Spleen (tissue), 11 donors: Measurements from ENCODE around the gene ESF1. TPM values are rescaled to one million over a fixed set of nuclear protein-coding genes. Genes with fewer than 3 reads are reported as not detected.

Experiments
- DNase-seq: peaks from one replicate; pipeline ENCODE4 v3.0.0-alpha.2; 2020
- H3K27ac ChIP-seq, 8 donors: fragments of 200-600 bp; sonication (generic) in 7 of 8; 1 replicate in 4 of 8; 2 replicates in 4 of 8; pipeline versions ENCODE4 v1.5.0 to v1.8.0; 2016 to 2021; ENCODE audit warnings: inconsistent platforms in 4 of 8, mild to moderate bottlenecking in 4 of 8, moderate library complexity in 1 of 8
- H3K27me3 ChIP-seq, 7 donors: fragments of 200-600 bp; sonication (generic) in 6 of 7; replicated peaks in 1 of 7; 1 replicate in 4 of 7; 2 replicates in 3 of 7; pipeline versions ENCODE4 v1.5.0 to v1.8.0; 2016 to 2021; ENCODE audit warnings: inconsistent platforms in 3 of 7, mild to moderate bottlenecking in 1 of 7
- H3K36me3 ChIP-seq, 6 donors: fragments of 200-600 bp; sonication (generic) in 5 of 6; 1 replicate in 4 of 6; 2 replicates in 2 of 6; pipeline versions ENCODE4 v1.5.0 to v1.8.0; 2016 to 2021; ENCODE audit warnings: inconsistent platforms in 2 of 6
- H3K4me1 ChIP-seq, 6 donors: fragments of 200-600 bp; sonication (generic) in 5 of 6; 1 replicate in 3 of 6; 2 replicates in 3 of 6; pipeline versions ENCODE4 v1.5.0 to v1.8.0; 2016 to 2021; ENCODE audit warnings: inconsistent platforms in 3 of 6
- H3K4me3 ChIP-seq, 8 donors: fragments of 200-600 bp; sonication (generic) in 7 of 8; 1 replicate in 4 of 8; 2 replicates in 4 of 8; pipeline versions ENCODE4 v1.5.0 to v1.8.0; 2016 to 2021; ENCODE audit warnings: inconsistent platforms in 4 of 8, mild to moderate bottlenecking in 4 of 8, moderate library complexity in 2 of 8
- H3K9me3 ChIP-seq, 8 donors: fragments of 200-600 bp; sonication (generic) in 7 of 8; 1 replicate in 4 of 8; 2 replicates in 4 of 8; pipeline versions ENCODE4 v1.5.0 to v1.8.0; 2016 to 2021; ENCODE audit warnings: inconsistent platforms in 4 of 8
- CTCF ChIP-seq, 11 experiments: fragments of 200-600 bp in 7 of 11; fragments of 450-650 bp in 4 of 11; sonication (generic) in 4 of 11; IDR thresholded peaks in 8 of 11; conservative IDR thresholded peaks in 3 of 11; 1 replicate in 7 of 11; 2 replicates in 4 of 11; pipeline versions ENCODE4 v1.4.0 to v1.8.0; 2016 to 2021; ENCODE audit warnings: antibody characterized with exemption in 11 of 11, inconsistent platforms in 4 of 11, mild to moderate bottlenecking in 1 of 11
- POLR2A ChIP-seq, 3 donors: fragments of 450-650 bp; IDR thresholded peaks; one replicate each; pipeline ENCODE4 v1.5.1; 2017; ENCODE audit warnings: antibody characterized with exemption in 3 of 3, mild to moderate bottlenecking in 1 of 3
- POLR2AphosphoS5 ChIP-seq, 3 donors: sonication (generic); formaldehyde crosslinking; IDR thresholded peaks; one replicate each; pipeline ENCODE4 v1.5.1; 2017; ENCODE audit warnings: antibody characterized with exemption in 3 of 3
- WGBS, 5 donors: extraction: QIAGEN DNeasy Blood & Tissue Kit in 3 of 5; methylation state at CpG; one replicate each; pipeline versions ENCODE4 v1.1.5 to v1.1.7; 2013 to 2018; 5-methylcytosine and 5-hydroxymethylcytosine counted together
- intact Hi-C: fragments of 100-400 bp; cut with DNase I; formaldehyde crosslinking; loops from one replicate; pipeline ENCODE4 v1.15.0; 2023; ENCODE audit warnings: low total_unique reads
- polyA plus RNA-seq, 3 donors: library from polyadenylated mRNA; stranded (reverse); fragments of 200-250 nt; gene quantifications; one replicate each; pipeline ENCODE4 v1.2.1, GENCODE V29; 2013
- total RNA-seq, 7 donors: library from RNA; depleted of rRNA in 3 of 7; stranded (reverse); fragments of >200 nt in 3 of 7; fragmentation: NEBNext Ultra II Directional in 4 of 7; extraction: Animal tissue kit (Norgen Biotek cat#: 25700) in 4 of 7; gene quantifications; one replicate each; pipeline versions ENCODE4 v1.1.0 to v1.2.1, GENCODE V29; 2016 to 2021
- donor health status: healthy with polysubstance abuse.
- donor health status: DM: no; HTN: no; CAD: no; lungs with moderate emphysema.
- donor health status: DM: no; HTN: no; CAD: no.
- donor health status: Bipolar disorder and iron deficiency.
- donor health status: healthy.
- donor health status: DM: no; HTN: no; CAD: no.
- donor health status: DM: yes; HTN: yes; CAD: no.

The ESF1 gene
- total and polyA plus RNA-seq, 10 donors = 6.9 to 15.6 (median 13.1) TPM

- intact Hi-C loops = no loop called here
- TF ChIP-seq POLR2A (IDR thresholded peaks at IDR 0.05) = no peak
- no peak for TF ChIP-seq CTCF (IDR thresholded peaks at IDR 0.05 in 8 of 11, conservative IDR thresholded peaks at IDR 0.05 in 3 of 11)
- no peak for TF ChIP-seq POLR2AphosphoS5 (IDR thresholded peaks at IDR 0.05)
- H3K4me3 ChIP-seq = no peak overlapping the region
- H3K36me3 ChIP-seq = peaks cover 0 to 5% (median 0%) of the 10 kb centered on the region in 6 donors
- no peaks in the 10 kb centered on the region for H3K4me1 ChIP-seq
- DNase-seq = no peak
- WGBS, 5 donors = 91 to 98% (median 97%) methylated on average over 3 of the region's 3 CpGs
- H3K27ac ChIP-seq = no peak overlapping the region
- H3K9me3 ChIP-seq = peaks cover 0 to 4% (median 0%) of the 10 kb centered on the region in 8 donors
- no peaks in the 10 kb centered on the region for H3K27me3 ChIP-seq
Measured at GRCh38 chr20:13824459-13824858, 39.7 kb upstream of the ESF1 start.

GRCh38 chr20:13822459-13822858 is 37.7 kb upstream of the ESF1 start:
- Histone ChIP-seq H3K4me3 (no peak overlapping the region), H3K9me3 (peaks cover 0 to 4% (median 0%) of the 10 kb centered on the region in 8 donors), H3K4me1 (no peaks in the 10 kb centered on the region), H3K27ac (no peak overlapping the region), H3K27me3 (no peaks in the 10 kb centered on the region), H3K36me3 (peaks cover 0 to 21% (median 11%) of the 10 kb centered on the region in 6 donors)
- no peak for DNase-seq
- no peak for TF ChIP-seq POLR2A (IDR thresholded peaks at IDR 0.05)
- no peak for TF ChIP-seq POLR2AphosphoS5 (IDR thresholded peaks at IDR 0.05)
- TF ChIP-seq CTCF (IDR thresholded peaks at IDR 0.05 in 8 of 11, conservative IDR thresholded peaks at IDR 0.05 in 3 of 11) = no peak
- intact Hi-C loops = no loop called here
- 54 to 69% (median 63%) methylated on average over 2 of the region's 2 CpGs for WGBS, 5 donors

- no peak for TF ChIP-seq POLR2A (IDR thresholded peaks at IDR 0.05)
- TF ChIP-seq CTCF (IDR thresholded peaks at IDR 0.05 in 8 of 11, conservative IDR thresholded peaks at IDR 0.05 in 3 of 11) = no peak
- no peak for TF ChIP-seq POLR2AphosphoS5 (IDR thresholded peaks at IDR 0.05)
- DNase-seq = no peak
- 78 to 87% (median 86%) methylated on average over 7 of the region's 7 CpGs for WGBS, 5 donors
- intact Hi-C loops = no loop called here
- Histone ChIP-seq H3K4me1 (no peaks in the 10 kb centered on the region), H3K36me3 (peaks cover 0 to 27% (median 17%) of the 10 kb centered on the region in 6 donors), H3K4me3 (no peak overlapping the region), H3K27me3 (no peaks in the 10 kb centered on the region), H3K27ac (no peak overlapping the region), H3K9me3 (peaks cover 0 to 4% (median 0%) of the 10 kb centered on the region in 8 donors)
Measured at GRCh38 chr20:13821876-13822275, 37.2 kb upstream of the ESF1 start.

- Histone ChIP-seq H3K27ac (no peak overlapping the region), H3K36me3 (peaks cover 0 to 45% (median 34%) of the 10 kb centered on the region in 6 donors), H3K4me3 (no peak overlapping the region), H3K4me1 (no peaks in the 10 kb centered on the region), H3K9me3 (peaks cover 0 to 4% (median 0%) of the 10 kb centered on the region in 8 donors), H3K27me3 (no peaks in the 10 kb centered on the region)
- intact Hi-C loops = loop anchor here (5.0 kb wide), 1 partner anchor 237 kb away; no protein-coding TSS in a partner anchor
- 42 to 49% (median 44%) methylated on average over 5 of the region's 5 CpGs for WGBS, 5 donors
- TF ChIP-seq CTCF (IDR thresholded peaks at IDR 0.05 in 8 of 11, conservative IDR thresholded peaks at IDR 0.05 in 3 of 11) (peak in 9 of 11 experiments; percentile 22 to 72 (median 57)), POLR2A (IDR thresholded peaks at IDR 0.05) (no peak)
- no peak for DNase-seq
Measured at GRCh38 chr20:13819885-13820645, 35.3 kb upstream of the ESF1 start.
